Endodermal cell (in vitro differentiated cells): Measurements from ENCODE around the gene OPHN1. TPM values are rescaled to one million over a fixed set of nuclear protein-coding genes. Genes with fewer than 3 reads are reported as not detected.

Experiments
- DNase-seq: peaks from one replicate; pipeline ENCODE4 v3.0.0-alpha.2; 2017
- H3K27ac ChIP-seq: 2 replicates; pipeline ENCODE4 v1.5.1; 2013; ENCODE audit warnings: mild to moderate bottlenecking, low read depth, low read length, moderate library complexity
- H3K27me3 ChIP-seq: 2 replicates; pipeline ENCODE4 v1.6.1; 2013; ENCODE audit warnings: mild to moderate bottlenecking, low read length, moderate library complexity; ENCODE audit not compliant: insufficient read depth, control insufficient read depth, poor library complexity, severe bottlenecking
- H3K36me3 ChIP-seq: 2 replicates; pipeline ENCODE4 v1.7.0; 2013; ENCODE audit warnings: mild to moderate bottlenecking, low read length, moderate library complexity; ENCODE audit not compliant: control insufficient read depth, insufficient read depth
- H3K4me1 ChIP-seq: one replicate; pipeline ENCODE4 v1.7.0; 2013; ENCODE audit warnings: low read length; ENCODE audit not compliant: control insufficient read depth, insufficient read depth
- H3K4me3 ChIP-seq: 2 replicates; pipeline ENCODE4 v1.5.1; 2013; ENCODE audit warnings: mild to moderate bottlenecking, low read length, moderate library complexity
- H3K9ac ChIP-seq: 2 replicates; pipeline ENCODE4 v1.6.1; 2013; ENCODE audit warnings: mild to moderate bottlenecking, low read length, moderate library complexity; ENCODE audit not compliant: poor library complexity, severe bottlenecking; ENCODE audit errors: extremely low read depth
- H3K9me3 ChIP-seq: 2 replicates; pipeline ENCODE4 v1.6.1; 2013; ENCODE audit warnings: mild to moderate bottlenecking, low read length, moderate library complexity; ENCODE audit not compliant: control insufficient read depth
- H3K27ac Mint-ChIP-seq: 2 replicates; pipeline ENCODE4 v1.8.0; 2020; ENCODE audit warnings: mixed read lengths
- H3K27me3 Mint-ChIP-seq: 2 replicates; pipeline ENCODE4 v1.8.0; 2021; ENCODE audit warnings: mild to moderate bottlenecking, mixed read lengths; ENCODE audit not compliant: insufficient read depth
- H3K36me3 Mint-ChIP-seq: 2 replicates; pipeline ENCODE4 v1.8.0; 2020; ENCODE audit warnings: low read depth, mixed read lengths
- H3K4me1 Mint-ChIP-seq: 2 replicates; pipeline ENCODE4 v1.8.0; 2020; ENCODE audit warnings: mixed read lengths
- H3K4me3 Mint-ChIP-seq: 2 replicates; pipeline ENCODE4 v1.8.0; 2020; ENCODE audit warnings: mild to moderate bottlenecking, moderate library complexity, mixed read lengths
- H3K9me3 Mint-ChIP-seq: 2 replicates; pipeline ENCODE4 v1.8.0; 2020; ENCODE audit warnings: mild to moderate bottlenecking, mixed read lengths
- CTCF ChIP-seq: fragments of 200-600 bp; sonication (generic); conservative IDR thresholded peaks from 2 replicates; pipeline ENCODE4 v1.5.0; 2021; ENCODE audit warnings: antibody characterized with exemption, mild to moderate bottlenecking
- WGBS, 2 experiments: methylation state at CpG; one replicate each; pipeline versions ENCODE4 v1.1.5 to v1.1.7; 2013; ENCODE audit warnings: missing lambda C conversion rate in 2 of 2, mixed read lengths in 1 of 2; ENCODE audit not compliant: insufficient coverage in 1 of 2, insufficient read length in 1 of 2; 5-methylcytosine and 5-hydroxymethylcytosine counted together
- total RNA-seq, 2 donors: library from RNA; stranded (reverse); fragmentation: NEBNext Ultra II Directional in 1 of 2; extraction: Animal tissue kit (Norgen Biotek cat#: 25700) in 1 of 2; gene quantifications; 2 replicates in 1 of 2; 3 replicates in 1 of 2; pipeline ENCODE4 v1.2.1, GENCODE V29; 2021

OPHN1 gene
- total RNA-seq, 2 donors from 2014 or later: 2.9 to 5.0 TPM

DNA sequence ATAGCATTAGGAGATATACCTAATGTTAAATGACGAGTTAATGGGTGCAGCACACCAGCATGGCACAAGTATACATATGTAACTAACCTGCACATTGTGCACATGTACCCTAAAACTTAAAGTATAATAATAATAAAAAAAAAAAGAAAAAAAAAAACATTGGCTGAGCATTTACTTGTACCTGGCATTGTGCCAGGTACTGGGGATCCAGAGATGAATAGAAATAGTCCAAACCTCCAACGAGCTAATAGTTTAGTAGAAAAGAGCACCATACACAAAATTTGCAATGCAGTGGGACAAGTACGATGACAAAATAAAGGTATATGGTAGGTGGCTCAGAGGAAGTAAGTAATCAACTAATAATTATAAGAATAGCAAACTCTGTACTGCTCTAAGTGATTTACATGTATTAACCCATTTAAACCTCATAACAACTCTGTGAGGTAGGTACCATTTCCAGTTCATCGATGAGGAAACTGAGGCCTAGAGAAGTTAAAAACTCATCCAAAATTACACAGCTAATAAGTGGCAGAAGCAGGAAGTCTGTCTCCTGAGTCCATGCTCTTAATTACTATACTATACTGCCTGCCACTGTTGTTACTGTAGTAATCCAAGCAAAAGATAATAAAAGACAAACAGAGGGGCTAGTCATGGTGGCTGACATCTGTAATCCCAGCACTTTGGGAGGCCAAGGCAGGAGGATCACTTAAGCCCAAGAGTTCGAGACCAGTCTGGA is 319.3 kb downstream of the OPHN1 start:
- Mint-ChIP-seq H3K36me3 (no peaks in the 10 kb centered on the region), H3K9me3 (peaks cover 31% of the 10 kb centered on the region), H3K4me1 (no peaks in the 10 kb centered on the region), H3K27me3 (no peaks in the 10 kb centered on the region), H3K27ac (no peak overlapping the region), H3K4me3 (no peak overlapping the region)
- H3K9me3 ChIP-seq: no peaks in the 10 kb centered on the region
- H3K4me3 ChIP-seq: no peak overlapping the region
- TF ChIP-seq CTCF: no peak
- no peaks in the 10 kb centered on the region for H3K27me3 ChIP-seq
- H3K9ac ChIP-seq: no peak overlapping the region
- no peak overlapping the region for H3K27ac ChIP-seq
- DNase-seq: no peak
- WGBS, 2 experiments: 96% methylated on average over 2 of the region's 5 CpGs; no CpG with 5 or more reads in 1 of the 2 experiments
- H3K4me1 ChIP-seq: no peaks in the 10 kb centered on the region
- no peaks in the 10 kb centered on the region for H3K36me3 ChIP-seq

- Histone ChIP-seq H3K36me3 (no peaks in the 10 kb centered on the region), H3K9me3 (no peaks in the 10 kb centered on the region), H3K4me3 (no peak overlapping the region), H3K27me3 (no peaks in the 10 kb centered on the region), H3K27ac (no peak overlapping the region), H3K9ac (no peak overlapping the region), H3K4me1 (no peaks in the 10 kb centered on the region)
- Mint-ChIP-seq H3K9me3 (peaks cover 34% of the 10 kb centered on the region), H3K4me3 (no peak overlapping the region), H3K36me3 (no peaks in the 10 kb centered on the region), H3K4me1 (no peaks in the 10 kb centered on the region), H3K27me3 (no peaks in the 10 kb centered on the region), H3K27ac (no peak overlapping the region)
- DNase-seq: no peak
- 66% methylated on average over 2 of the region's 3 CpGs; no CpG with 5 or more reads in 1 of the 2 experiments for WGBS, 2 experiments
- TF ChIP-seq CTCF: no peak
Measured at GRCh38 chrX:68112321-68112720, 321.0 kb downstream of the OPHN1 start.

DNA sequence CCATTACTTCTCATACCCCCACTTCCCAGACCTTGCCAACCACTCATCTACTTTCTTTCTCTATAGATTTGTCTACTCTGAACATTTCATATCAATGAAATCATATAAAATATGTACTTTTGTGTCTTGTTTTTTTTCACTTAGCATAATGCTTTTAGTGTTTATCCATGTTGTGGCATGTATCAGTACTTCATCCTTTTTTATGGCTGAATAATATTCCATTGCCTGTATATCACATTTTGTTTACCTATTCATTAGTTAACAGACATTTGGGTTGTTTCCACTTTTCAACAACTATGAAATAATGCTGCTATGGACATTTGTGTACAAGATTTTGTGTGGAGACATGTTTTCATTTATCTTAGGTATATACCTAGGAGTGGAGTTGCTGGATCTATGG is 324.1 kb downstream of the OPHN1 start:
- TF ChIP-seq CTCF: no peak
- no peaks in the 10 kb centered on the region for H3K4me1 Mint-ChIP-seq
- H3K36me3 Mint-ChIP-seq: peaks cover 10% of the 10 kb centered on the region
- Histone ChIP-seq H3K36me3 (no peaks in the 10 kb centered on the region), H3K4me3 (no peak overlapping the region), H3K27ac (no peak overlapping the region), H3K9ac (no peak overlapping the region), H3K9me3 (no peaks in the 10 kb centered on the region), H3K4me1 (no peaks in the 10 kb centered on the region), H3K27me3 (no peaks in the 10 kb centered on the region)
- H3K4me3 Mint-ChIP-seq: no peak overlapping the region
- no peaks in the 10 kb centered on the region for H3K27me3 Mint-ChIP-seq
- H3K9me3 Mint-ChIP-seq: peaks cover 44% of the 10 kb centered on the region
- no peak for DNase-seq
- no peak overlapping the region for H3K27ac Mint-ChIP-seq
